Stimulated activated CD8-positive, alpha-beta memory T cell treated with anti-CD3 and anti-CD28 coated beads, Interleukin-12 subunit alpha, Interleukin-12 subunit beta, amount 100 ng/mL, for 24 hours (primary cell): ENCODE data around the gene MAFF.

Experiments used
- DNase-seq: peaks from one replicate; pipeline ENCODE4 v3.0.0-alpha.2; 2020; ENCODE audit errors: extremely low read depth

The MAFF gene

GRCh38 chr22:38203855-38204514 is 2.2 kb downstream of the MAFF start:
- no peak for DNase-seq

GRCh38 chr22:38204784-38205183 is 3.0 kb downstream of the MAFF start:
- no peak for DNase-seq

GRCh38 chr22:38205261-38206128 is 3.7 kb downstream of the MAFF start:
- no peak for DNase-seq

- no peak for DNase-seq
Measured at GRCh38 chr22:38207898-38208432, 6.2 kb downstream of the MAFF start.

- no peak for DNase-seq
Measured at GRCh38 chr22:38208551-38208968, 6.8 kb downstream of the MAFF start.

GRCh38 chr22:38211556-38211955 is 9.8 kb downstream of the MAFF start:
- DNase-seq, result no peak

GRCh38 chr22:38212442-38212841 is 10.6 kb downstream of the MAFF start:
- no peak for DNase-seq

- no peak for DNase-seq
Measured at GRCh38 chr22:38213319-38213989, 11.7 kb downstream of the MAFF start.

- DNase-seq, result no peak
Measured at GRCh38 chr22:38213990-38214301, 12.2 kb downstream of the MAFF start.

GRCh38 chr22:38214302-38215056 is 12.7 kb downstream of the MAFF start:
- DNase-seq, result peak; percentile 26

- no peak for DNase-seq
Measured at GRCh38 chr22:38215156-38216038, 13.6 kb downstream of the MAFF start.

- DNase-seq, result no peak
Measured at GRCh38 chr22:38218661-38219622, 17.1 kb downstream of the MAFF start.

GRCh38 chr22:38219632-38220031 is 17.8 kb downstream of the MAFF start:
- DNase-seq, result no peak

GRCh38 chr22:38220163-38220562 is 18.4 kb downstream of the MAFF start:
- no peak for DNase-seq

GRCh38 chr22:38220653-38221386 is 19.0 kb downstream of the MAFF start:
- no peak for DNase-seq

GRCh38 chr22:38221407-38221806 is 19.6 kb downstream of the MAFF start:
- DNase-seq, result no peak

- no peak for DNase-seq
Measured at GRCh38 chr22:38221908-38222796, 20.4 kb downstream of the MAFF start.

GRCh38 chr22:38222797-38223119 is 21.0 kb downstream of the MAFF start:
- DNase-seq, result no peak
